T-helper 2 cell treated with Interferon-gamma antibody and Interleukin-4, amounts not matched to agents 5 μg/mL and 100 μg/mL, for 36 hours (primary cell): ENCODE results near the gene ATP11A.
A peak's percentile ranks its signal among the peaks of the same experiment; 100 is the strongest.

Experiments
- DNase-seq: peaks from one replicate; pipeline ENCODE4 v3.0.0; 2021; ENCODE audit warnings: low spot score
- H3K27ac Mint-ChIP-seq: one replicate; pipeline ENCODE4 v1.8.0; 2021; ENCODE audit warnings: mild to moderate bottlenecking, mixed read lengths
- H3K27me3 Mint-ChIP-seq: one replicate; pipeline ENCODE4 v1.8.0; 2021; ENCODE audit warnings: low read depth, mixed read lengths
- H3K36me3 Mint-ChIP-seq: one replicate; pipeline ENCODE4 v1.8.0; 2021; ENCODE audit warnings: low read depth, mixed read lengths
- H3K4me1 Mint-ChIP-seq: one replicate; pipeline ENCODE4 v1.8.0; 2021; ENCODE audit warnings: low read depth, mixed read lengths
- H3K4me3 Mint-ChIP-seq: one replicate; pipeline ENCODE4 v1.8.0; 2022; ENCODE audit warnings: mild to moderate bottlenecking, moderate library complexity, mixed read lengths
- H3K9me3 Mint-ChIP-seq: one replicate; pipeline ENCODE4 v1.8.0; 2021; ENCODE audit warnings: mixed read lengths

ATP11A gene

DNA sequence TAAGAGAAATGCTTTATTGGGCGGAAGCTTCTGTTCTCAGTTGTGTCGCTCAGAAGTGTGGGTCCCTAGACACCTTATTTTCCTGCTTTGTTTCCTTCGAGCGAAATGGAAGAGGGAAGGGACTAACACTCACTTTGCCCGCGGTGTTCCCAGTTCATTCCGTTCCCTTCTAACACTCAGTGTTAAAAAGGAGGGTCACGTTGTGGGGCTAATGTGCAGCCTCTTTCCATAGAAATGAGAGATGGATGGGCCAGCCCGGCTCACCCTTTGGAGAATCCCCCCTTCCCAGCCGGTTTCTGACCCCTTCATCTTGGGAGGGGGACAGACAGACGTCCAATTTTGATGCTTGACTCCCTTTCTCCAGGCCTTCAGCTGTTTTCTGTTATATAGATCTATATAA is 2.3 kb downstream of the ATP11A start:
- Mint-ChIP-seq H3K27ac (no peak overlapping the region), H3K36me3 (peaks cover 3% of the 10 kb centered on the region)

DNA sequence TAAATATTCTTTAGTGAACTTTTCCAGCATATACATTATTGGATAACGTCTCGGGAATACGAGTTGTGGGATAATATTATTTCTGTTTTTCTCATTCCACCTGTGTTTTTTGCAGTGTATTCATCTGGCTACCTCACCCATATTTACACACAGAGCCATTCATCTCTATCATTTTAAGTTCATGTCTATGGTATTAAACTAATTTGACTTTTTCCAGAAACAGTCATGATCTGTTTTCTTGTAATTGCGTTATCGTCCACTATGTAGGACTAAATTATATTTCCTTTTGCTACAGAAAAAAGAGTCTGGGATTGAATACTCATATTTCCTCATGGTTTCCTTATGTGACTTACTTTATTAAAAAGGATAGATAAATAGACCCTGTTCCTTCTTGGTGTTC is 2.7 kb downstream of the ATP11A start:
- DNase-seq, result no peak
- no peaks in the 10 kb centered on the region for H3K27me3 Mint-ChIP-seq
- H3K4me3 Mint-ChIP-seq, result peak overlapping the region; percentile 90
- H3K4me1 Mint-ChIP-seq, result peaks cover 42% of the 10 kb centered on the region
- H3K36me3 Mint-ChIP-seq, result peaks cover 2% of the 10 kb centered on the region
- no peak overlapping the region for H3K27ac Mint-ChIP-seq
- no peaks in the 10 kb centered on the region for H3K9me3 Mint-ChIP-seq

More for the DNA sequence above, 2.3 kb downstream of the ATP11A start:
- H3K27me3 Mint-ChIP-seq, result no peaks in the 10 kb centered on the region
- peak overlapping the region; percentile 90 for H3K4me3 Mint-ChIP-seq
- H3K4me1 Mint-ChIP-seq, result peaks cover 42% of the 10 kb centered on the region
- H3K9me3 Mint-ChIP-seq, result no peaks in the 10 kb centered on the region
- no peak for DNase-seq

DNA sequence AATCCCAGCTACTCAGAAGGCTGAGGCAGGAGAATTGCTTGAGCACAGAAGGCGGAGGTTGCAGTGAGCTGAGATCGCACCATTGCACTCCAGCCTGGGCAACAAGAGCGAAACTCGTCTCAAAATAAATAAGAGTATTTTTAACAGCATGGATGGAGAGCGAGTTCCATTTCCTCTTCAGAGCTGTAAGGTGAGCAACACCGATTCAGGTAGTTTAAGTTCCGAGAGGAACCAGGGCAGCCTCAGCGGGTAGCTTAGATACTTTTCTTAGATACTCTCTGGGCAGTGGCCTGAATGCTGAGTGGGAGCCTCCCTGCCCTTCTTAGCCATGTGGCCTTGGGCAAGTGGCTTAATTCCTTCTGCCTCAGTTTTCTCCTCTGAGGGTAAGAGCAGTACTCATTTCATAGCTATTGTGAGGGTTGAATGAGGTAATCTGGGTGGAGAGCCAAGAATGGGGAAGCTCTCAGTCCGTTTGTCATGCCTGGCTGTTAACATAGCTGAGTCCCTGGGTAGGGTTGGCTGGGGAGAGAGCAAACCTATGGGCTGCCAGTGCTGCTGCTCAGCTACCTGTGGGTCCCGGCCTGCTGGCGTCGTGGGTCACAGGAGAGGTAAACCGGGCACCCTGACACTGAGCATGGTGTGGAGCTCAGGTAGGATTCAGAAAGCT is 4.1 kb downstream of the ATP11A start:
- DNase-seq, result no peak
- H3K27ac Mint-ChIP-seq, result no peak overlapping the region

DNA sequence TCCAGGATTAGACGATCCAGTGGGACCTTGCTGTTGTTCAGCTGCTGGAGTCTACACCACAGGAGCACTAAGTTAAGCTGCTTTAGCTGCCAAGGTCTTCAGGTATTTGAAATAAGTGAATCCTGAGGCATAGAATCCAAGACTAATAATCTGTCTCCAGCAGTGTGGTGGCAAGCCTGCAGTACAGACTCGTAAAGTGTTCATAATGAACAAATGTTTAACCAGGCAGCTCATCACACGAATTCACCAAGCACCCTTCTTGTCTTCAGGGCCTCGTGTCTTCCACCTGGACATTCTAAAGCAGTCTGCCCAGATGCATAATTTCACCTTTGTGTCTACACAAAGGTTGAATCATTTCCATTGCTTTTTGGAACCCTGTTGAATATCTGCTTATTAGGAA is 5.3 kb downstream of the ATP11A start:
- Mint-ChIP-seq H3K36me3 (no peaks in the 10 kb centered on the region), H3K27me3 (no peaks in the 10 kb centered on the region), H3K4me1 (peaks cover 38% of the 10 kb centered on the region), H3K27ac (no peak overlapping the region), H3K9me3 (no peaks in the 10 kb centered on the region), H3K4me3 (no peak overlapping the region)
- DNase-seq, result no peak

More for the DNA sequence above, 4.1 kb downstream of the ATP11A start:
- Mint-ChIP-seq H3K4me1 (peaks cover 37% of the 10 kb centered on the region), H3K9me3 (no peaks in the 10 kb centered on the region), H3K4me3 (no peak overlapping the region), H3K36me3 (no peaks in the 10 kb centered on the region), H3K27me3 (no peaks in the 10 kb centered on the region)

DNA sequence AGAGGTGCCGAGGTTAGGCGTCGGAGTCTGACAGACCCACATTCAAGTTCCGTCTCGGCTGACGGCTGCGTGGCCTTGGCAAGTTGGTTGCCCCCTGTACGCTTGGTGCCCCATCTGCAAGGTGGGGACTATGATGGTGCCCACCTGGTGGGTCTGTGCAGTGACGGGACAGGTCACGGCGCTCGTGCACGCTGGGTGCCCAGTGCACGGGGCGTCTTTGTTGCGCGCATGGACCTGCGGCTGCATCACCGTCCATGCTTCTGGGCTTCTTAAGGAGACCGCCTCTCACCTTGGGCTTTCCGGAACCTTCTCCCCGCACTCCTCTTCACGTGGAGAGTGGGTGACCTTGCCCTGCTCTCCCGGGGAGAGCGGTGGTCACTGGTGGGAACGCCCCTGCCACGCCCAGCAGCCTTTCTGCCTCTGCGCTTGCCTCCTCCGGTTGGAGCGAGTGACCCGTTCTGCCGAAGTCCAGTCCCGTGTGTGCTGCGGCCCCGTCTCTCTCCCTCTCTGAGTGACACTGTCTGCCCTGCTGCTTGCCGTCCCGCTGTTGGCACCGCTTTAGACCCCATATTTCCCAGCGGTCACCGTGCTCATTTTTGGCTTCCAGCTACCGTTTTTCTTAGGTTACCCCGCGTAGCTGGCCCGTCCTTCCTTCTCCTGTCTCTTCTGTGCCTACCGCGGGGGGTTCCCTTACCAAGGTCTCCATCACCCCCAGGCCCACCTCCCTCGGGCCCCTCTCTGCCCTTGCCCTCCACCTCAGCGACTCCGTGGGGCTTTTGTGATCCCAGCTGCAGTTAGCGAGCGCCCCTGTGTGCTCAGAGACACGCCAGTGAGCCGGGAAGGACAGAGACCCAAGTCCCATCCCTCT is 6.4 kb downstream of the ATP11A start:
- Mint-ChIP-seq H3K4me1 (peaks cover 37% of the 10 kb centered on the region), H3K27ac (no peak overlapping the region), H3K27me3 (no peaks in the 10 kb centered on the region), H3K36me3 (no peaks in the 10 kb centered on the region), H3K9me3 (no peaks in the 10 kb centered on the region), H3K4me3 (no peak overlapping the region)
- no peak for DNase-seq

DNA sequence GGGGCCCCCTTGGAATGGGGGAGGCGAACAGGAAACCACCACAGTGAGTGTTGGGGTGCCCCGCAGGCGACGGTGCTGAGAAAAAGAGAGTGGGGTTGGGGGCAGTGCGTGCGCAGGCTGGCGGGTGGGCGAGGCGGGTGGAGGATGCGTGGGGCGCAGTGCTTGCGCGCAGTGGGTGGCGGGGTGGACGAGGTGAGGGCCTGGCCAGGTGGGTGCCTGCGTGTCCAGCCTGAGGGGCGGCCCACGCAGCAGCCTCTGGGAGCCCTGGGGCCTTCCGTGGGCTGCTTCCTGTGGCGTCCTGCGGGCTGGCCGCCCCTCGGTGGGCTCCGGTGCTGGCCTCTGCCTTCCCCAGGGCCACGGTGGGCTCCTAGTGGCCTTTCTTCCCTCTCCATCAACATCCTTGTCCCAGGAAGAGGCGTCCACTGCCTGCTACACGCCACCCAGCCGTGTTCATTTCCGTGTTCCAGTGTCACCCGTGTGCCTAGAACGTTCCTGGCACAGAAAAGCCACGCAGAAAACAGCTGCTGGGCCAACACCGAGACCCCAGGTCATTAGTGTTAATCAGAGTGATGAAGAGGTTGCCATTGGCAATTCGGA is 7.1 kb downstream of the ATP11A start:
- no peak for DNase-seq
- H3K27me3 Mint-ChIP-seq, result no peaks in the 10 kb centered on the region
- no peak overlapping the region for H3K4me3 Mint-ChIP-seq
- no peaks in the 10 kb centered on the region for H3K9me3 Mint-ChIP-seq
- no peaks in the 10 kb centered on the region for H3K36me3 Mint-ChIP-seq
- H3K4me1 Mint-ChIP-seq, result peaks cover 30% of the 10 kb centered on the region
- no peak overlapping the region for H3K27ac Mint-ChIP-seq

DNA sequence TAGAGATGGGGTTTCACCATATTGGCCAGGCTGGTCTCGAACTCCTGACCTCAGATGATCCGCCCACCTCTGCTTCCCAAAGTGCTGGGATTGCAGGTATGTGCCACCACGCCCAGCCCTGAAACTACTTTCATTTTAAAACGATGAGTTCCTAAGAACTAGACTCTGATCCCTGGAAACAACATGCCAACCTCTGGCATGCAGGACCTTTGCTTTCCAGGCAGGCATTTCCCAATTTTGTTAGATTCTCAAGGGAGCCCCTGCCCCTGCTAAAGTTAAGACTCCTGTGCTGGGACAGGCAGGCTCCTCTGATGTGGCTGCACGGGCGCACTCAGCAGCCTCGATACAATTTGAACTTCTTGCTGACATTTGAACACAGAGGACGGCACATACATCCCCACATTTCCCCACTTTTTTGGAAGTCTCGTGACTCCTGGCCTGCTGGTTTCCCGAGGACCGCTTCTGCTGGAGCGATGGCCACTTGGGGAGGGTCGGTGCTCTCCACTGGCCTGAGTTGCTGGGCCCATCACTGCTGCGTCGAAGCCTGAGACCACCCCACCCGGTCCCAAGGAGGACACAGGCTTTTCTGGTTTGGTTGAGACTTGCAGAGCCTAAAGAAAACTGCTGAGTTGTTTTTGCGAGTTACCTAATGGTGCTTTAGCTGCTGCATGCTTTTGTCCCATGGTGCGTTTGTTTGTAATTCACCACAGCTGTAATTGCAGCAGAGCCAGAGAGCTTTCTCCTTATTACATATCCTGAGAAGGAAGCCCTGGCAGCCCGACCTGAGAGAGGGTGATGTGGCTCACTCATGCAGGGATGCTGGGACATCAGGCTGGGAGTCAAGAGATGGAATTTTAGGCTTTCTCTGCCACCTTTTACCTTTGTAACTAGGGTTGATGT is 8.2 kb downstream of the ATP11A start:
- no peak overlapping the region for H3K27ac Mint-ChIP-seq
- H3K4me3 Mint-ChIP-seq, result no peak overlapping the region
- H3K9me3 Mint-ChIP-seq, result no peaks in the 10 kb centered on the region
- no peak for DNase-seq
- H3K36me3 Mint-ChIP-seq, result no peaks in the 10 kb centered on the region
- no peaks in the 10 kb centered on the region for H3K27me3 Mint-ChIP-seq
- peaks cover 25% of the 10 kb centered on the region for H3K4me1 Mint-ChIP-seq

DNA sequence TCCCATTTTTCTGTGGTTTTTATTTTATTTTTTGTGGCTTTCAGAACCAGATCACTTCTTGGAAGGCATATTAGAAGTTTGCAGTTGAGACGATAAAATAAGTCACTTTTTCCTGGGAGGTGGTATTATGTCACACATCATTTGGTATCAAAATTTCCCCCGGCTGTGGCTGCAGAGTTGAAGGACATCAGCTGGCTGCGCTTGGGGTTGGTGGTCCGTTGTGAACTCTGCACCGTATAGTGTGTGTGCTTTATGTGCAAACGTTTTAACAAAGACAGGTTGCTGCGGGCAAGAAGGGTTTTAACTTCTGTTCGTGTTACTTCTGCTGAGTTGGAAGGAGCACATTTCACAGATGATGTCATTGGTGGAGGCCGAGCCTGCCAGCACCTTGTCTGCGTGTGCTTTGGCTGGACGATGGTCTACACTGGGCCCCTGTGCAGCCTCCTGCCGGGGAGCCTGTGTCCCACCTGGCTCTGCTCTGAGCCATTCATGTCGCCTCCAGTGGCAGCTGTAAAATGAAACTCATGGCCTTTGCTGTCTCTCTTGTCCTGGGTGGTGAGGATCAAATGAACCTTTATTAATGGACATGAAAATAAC is 9.6 kb downstream of the ATP11A start:
- Mint-ChIP-seq H3K4me3 (no peak overlapping the region), H3K9me3 (no peaks in the 10 kb centered on the region), H3K27me3 (no peaks in the 10 kb centered on the region), H3K36me3 (no peaks in the 10 kb centered on the region), H3K27ac (no peak overlapping the region), H3K4me1 (peaks cover 27% of the 10 kb centered on the region)
- no peak for DNase-seq

DNA sequence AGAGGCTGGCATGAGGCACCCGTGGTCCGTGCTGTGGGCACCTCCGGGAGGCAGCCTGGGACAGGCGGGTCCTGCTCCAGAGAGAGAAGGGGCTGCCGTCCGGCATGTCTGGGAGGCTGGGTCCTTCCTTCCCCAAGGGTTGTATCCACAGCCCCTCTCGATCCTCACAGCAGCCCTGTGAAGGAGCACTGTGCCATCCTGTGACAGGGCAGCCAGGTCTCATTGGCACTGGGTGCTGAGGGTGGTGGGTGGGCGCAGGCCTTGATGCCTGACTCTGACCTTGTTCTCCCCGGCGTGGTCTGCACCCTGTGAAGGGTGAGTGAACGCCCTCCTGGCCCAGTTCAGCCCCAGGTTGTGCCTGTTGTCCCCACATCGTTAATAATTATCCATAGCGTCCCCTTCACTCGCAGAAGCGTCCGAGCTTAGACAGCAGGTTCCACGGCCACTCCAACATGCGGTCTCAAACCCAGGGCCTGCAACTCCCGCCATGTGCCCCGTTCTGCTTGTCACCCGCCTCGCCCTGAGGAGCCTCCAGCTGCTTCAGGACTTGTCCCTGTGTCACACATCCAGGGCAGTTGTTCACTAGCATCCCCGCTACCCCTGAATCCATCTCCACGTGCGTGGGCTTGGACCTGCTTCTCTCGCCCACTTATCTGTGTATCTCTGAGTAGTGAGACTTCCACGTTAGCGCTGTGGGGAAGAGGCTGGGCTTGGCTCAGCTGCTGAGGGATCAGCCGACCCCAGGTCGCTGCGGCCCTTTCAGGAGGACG is 10.6 kb downstream of the ATP11A start:
- H3K27ac Mint-ChIP-seq, result no peak overlapping the region
- H3K9me3 Mint-ChIP-seq, result no peaks in the 10 kb centered on the region
- no peak for DNase-seq
- peaks cover 26% of the 10 kb centered on the region for H3K4me1 Mint-ChIP-seq
- H3K36me3 Mint-ChIP-seq, result no peaks in the 10 kb centered on the region
- H3K4me3 Mint-ChIP-seq, result no peak overlapping the region
- no peaks in the 10 kb centered on the region for H3K27me3 Mint-ChIP-seq

DNA sequence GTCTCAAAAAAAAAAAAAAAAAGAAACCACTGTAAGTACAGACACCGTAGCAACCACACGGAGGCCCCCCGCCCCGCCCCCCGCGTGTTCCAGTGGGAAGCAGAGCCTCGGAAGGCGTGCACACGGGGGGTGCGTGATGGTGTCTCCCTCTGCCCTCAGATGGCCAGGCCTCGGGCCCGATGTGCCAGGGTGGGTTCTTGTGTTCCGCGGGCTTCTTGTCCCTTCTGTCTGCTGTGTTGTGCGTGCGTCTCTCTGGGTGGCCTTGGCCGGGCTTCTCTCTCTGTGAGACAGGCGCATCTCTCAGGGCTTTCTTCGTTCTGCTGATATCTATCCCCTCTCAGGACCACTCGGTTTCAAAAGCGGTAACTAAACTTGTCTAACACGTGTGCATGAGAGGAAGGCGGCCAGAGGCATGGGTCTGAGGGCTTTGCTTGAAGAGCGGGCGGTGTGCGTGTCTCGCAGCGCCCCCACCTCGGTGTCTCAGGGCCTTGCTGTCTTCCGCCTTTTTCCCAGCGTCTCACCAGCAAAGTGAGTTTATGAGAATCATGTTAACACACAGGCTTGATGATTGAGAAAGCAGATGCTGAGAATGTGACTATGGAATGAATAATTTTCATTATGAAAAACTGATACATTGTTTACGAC is 12.6 kb downstream of the ATP11A start:
- H3K27ac Mint-ChIP-seq, result no peak overlapping the region
- no peaks in the 10 kb centered on the region for H3K27me3 Mint-ChIP-seq
- no peaks in the 10 kb centered on the region for H3K36me3 Mint-ChIP-seq
- no peak for DNase-seq
- H3K4me1 Mint-ChIP-seq, result peaks cover 26% of the 10 kb centered on the region
- no peaks in the 10 kb centered on the region for H3K9me3 Mint-ChIP-seq
- H3K4me3 Mint-ChIP-seq, result no peak overlapping the region

DNA sequence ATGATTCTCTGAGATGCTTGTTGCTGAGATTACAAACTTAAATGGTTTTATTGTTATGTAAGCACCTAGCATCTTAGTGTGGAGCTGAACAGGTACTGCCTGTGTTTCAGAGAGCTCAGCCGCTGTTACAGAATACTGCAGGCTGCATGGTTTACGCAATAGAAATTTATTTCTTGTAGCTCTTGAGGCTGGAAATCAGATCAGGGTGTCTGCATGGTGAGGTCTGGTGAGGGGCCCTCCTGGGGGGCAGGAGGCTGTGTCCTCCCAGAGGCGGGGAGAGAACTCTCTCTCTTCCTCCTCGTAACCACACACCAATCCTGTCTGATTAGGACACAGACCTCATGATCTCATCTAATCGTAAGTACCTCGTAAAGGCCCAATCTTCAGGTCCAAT is 13.1 kb downstream of the ATP11A start:
- no peaks in the 10 kb centered on the region for H3K9me3 Mint-ChIP-seq
- no peak overlapping the region for H3K27ac Mint-ChIP-seq
- H3K27me3 Mint-ChIP-seq, result no peaks in the 10 kb centered on the region
- no peaks in the 10 kb centered on the region for H3K36me3 Mint-ChIP-seq
- H3K4me3 Mint-ChIP-seq, result no peak overlapping the region
- no peak for DNase-seq
- H3K4me1 Mint-ChIP-seq, result peaks cover 25% of the 10 kb centered on the region

DNA sequence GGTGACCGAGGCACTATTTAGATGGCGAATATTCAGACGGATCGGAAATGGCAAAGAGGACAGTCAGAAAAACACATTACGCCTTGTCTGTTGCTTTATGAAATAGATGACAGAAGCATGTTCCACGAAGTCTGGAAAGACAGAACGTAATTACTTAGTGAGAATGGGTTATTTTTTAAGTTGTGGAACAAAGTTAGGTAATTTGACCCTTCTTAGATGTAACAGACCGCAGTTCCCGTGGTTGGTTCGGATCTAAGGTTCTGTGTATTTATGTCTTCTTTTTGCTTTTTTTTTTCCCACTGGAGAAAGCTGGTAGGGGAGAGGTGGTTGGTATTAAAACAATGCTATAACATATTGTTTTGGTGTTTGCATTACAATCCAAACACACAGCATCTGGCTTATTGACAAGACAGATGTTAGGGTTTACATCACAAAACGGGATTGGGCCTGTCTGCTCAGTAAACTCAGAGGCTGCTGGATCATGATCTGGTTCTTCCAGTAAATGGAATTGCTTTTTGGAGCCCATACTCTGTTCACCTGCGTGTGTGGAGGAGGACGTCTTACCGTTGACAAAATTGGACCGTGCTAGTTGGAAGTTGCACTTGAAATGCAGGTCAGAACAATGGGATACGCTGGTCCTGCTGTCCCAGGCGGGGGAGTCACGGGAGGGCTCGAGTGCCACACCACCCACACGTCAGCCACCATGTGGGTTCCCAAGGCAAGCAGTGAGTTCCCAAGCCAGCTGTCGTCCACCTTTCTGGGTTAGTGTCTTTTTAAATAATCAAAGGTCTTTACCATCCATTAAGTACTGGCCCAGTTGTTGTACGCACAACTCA is 13.8 kb downstream of the ATP11A start:
- Mint-ChIP-seq H3K27me3 (no peaks in the 10 kb centered on the region), H3K4me1 (peaks cover 21% of the 10 kb centered on the region), H3K9me3 (no peaks in the 10 kb centered on the region), H3K4me3 (no peak overlapping the region), H3K27ac (no peak overlapping the region), H3K36me3 (no peaks in the 10 kb centered on the region)
- no peak for DNase-seq
